Fibroblast of upper back skin (primary cell): ENCODE results near the gene GPR84.

Experiments
- DNase-seq: peaks from one replicate; pipeline ENCODE4 v3.0.0-alpha.2; 2013

GPR84 gene

DNA sequence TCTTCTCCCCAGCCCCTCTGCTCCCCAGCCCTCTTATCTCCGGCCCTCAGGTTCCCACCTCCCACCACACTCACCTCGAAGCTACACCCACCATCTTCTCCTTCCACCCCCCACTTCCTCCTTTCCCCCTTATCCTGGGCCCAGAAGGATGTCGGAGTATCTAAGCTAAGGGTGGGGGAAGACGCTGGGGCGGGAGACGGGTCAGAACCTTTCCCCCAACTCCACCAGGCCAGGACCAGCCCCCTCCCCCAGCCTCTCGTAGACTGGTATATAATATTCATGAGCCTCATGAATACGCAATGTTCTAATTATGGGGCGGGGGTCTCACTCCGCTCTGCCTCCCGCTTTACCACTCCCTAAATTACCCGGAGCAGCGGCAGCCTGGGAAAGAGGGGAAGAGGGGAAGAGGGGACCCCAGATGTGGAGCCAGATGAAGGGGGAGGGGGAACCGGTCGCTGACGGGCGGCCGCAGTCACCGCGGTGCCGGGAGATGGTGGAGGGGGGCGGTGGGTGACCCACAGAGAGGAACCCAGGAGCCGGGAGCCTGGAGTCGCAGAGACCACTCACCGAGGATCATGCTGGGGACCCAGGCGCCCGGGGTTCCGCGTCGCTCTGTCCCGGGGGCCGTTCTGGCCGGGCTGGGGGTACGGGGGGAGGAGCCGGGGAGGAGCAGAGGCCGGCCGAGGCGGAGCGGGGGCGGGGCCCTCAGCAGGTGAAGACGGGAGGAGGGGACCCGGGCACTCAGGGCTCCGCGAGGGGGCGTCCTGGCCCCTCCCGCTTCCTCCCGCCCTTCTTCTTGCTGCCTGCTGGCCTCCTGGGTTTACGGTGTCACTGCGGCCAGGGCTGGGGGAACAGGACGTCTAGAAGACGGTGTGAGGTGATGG, 26.6 kb upstream of the GPR84 start:
- no peak for DNase-seq

DNA sequence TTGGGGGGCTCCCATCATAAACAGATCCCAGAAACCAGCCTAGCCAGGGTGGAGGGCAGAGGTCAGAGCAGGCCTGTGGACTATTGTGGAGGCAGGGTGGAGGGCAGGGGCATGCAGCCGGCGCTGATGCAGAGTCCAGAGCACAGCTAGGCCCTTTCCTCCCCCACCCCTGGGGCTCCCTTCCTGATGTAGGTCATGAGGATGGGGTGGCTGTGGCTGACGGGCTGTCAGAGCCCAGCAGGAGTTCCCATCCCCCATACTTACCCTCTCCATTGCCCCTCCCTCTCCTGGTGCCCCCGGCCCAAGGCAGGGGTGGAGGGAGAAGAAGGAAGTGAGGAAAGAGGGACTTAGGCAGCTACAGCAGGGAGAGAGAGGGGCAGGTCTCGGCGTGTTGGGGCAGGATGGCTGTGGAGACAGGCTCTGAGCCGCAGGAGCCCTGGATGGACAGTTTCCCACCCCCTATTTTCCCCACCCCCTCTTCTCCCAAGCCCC, 25.9 kb upstream of the GPR84 start:
- no peak for DNase-seq

DNA sequence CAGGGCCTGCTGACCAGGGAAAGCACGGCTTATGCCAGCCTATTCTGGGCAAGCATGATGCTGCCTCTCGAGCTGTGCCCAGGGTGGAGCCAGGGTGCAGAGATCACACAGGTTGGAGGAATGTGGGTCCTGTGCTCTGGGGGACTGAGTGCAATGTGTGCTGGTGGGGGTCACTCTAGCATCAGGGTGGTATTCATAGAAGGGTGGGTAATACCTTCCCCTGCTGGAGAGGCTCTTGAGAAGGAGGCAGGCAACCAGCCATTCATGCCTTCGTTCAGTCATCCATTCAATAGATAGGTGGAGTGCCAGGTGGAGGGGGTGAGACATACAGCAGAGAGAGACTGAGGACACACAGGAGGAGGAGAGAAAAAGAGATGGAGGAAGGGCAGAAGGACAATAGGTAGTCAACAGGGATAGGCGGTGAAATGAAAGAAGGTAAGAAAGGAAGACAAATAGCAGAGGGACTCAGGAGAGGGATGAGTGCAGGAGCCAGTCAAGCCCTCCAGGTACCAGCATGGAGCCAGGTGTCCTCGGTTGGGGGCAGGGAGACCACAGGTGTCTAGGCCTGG, 25.4 kb upstream of the GPR84 start:
- DNase-seq: no peak

DNA sequence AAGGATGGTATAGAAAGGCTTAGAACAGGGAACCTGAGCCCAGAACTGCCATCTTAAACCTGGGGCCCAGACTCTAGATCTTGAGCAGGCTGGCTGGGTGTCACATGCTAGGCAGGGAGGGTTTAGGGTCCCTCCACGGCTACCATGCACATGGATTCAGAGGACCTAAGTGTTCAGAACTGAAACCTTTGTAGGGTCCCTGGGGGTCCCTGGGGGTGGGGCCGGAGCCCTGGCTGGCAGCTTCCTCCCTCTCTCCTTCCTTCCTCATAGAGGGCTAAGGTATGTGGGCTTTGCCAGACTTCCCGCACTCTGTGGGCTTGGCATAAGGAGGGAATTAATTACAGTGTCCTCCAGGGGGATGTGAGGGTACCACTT, 24.8 kb upstream of the GPR84 start:
- no peak for DNase-seq

DNA sequence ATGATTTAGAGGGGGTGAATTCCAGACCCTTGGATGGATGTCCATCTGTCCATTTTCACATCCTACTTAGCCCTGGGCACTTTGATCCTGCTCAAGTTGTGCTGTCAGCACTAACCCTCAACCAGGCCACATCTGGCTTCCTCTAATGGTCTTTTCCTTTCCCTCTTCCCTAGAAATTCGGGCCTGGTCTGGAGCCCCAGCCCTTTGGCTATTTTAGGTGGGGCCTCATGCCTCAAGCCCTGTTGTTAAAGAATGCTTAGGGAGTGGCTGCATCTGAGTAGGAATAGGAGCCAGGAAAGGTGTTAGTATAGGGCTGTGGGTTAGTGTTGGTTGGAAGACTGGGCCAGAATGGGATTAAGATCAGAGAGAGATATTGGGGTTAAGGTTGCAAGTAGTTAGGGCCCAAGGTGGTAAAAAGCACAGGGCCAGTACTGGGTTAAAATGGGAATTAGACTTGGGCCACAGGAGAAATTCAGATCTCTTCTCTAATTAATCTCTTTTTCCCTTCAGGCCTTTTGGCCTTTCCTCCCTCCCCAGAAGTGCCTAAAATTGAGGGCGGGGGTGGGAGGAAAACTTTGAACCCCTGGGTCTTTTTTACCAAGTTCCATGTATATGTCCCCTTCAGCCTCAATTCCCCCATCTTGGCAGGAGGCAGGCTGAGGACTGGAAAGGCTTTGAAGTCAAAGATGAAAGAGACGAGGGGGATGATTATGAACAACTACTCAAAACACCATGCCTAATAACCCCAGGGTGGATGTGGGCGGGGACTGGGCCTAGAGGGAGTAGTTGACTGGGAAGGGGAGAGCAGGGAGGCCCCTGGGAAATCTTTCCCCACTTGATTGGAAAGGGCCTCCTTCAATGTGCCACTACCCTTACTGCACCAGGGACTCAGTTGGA, 24.2 kb upstream of the GPR84 start:
- DNase-seq: no peak

DNA sequence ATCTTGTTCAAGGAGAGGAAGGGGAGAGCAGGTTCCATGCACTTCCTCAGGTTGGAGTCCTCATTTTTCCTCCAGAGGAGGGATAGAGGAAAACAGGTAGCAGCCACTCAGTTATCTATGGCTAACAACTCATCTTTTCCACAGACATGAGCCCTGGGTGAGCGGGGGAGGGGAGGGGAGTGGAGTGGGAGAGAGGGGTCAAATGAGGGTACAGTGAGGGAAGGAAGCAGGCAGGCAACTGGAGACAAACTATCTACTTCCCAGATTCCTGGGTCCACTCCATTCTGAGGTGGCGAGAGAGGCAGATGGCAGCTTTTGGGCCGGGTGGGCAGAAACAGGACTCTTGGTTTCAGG, 22.8 kb upstream of the GPR84 start:
- DNase-seq: no peak

DNA sequence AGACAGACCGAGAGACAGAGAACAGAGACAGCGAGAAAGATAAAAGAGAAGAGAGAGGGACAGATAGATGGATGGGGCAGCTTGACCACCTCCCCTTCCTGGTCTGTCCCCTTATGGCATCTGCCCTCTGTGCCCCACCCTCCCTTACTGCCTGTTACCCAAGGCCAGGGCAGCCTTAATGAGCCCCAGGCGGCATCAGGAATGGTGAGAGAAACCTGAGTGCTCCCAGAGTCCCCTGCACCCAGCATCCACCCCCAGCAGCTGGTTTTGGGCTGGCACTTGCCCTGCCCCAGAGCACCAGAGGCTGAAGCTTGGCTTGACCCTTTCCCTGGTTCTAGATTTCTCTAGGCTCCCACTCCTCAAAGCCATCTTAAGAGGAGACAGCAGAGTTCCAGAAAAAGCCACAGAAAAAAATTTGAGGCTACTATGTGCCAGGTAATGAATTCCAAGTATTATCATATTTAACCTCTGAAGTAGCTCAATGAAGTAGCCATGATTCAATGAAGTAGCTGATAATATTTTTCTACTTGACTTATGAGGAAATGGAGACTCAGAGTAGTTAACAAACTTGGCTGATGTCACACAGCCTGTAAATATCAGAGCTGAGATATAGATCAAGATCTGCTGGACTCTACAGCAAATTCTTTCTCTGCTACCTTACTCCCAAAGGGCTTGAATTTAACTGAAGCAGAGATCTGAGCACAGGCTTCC, 22.3 kb upstream of the GPR84 start:
- DNase-seq: no peak

DNA sequence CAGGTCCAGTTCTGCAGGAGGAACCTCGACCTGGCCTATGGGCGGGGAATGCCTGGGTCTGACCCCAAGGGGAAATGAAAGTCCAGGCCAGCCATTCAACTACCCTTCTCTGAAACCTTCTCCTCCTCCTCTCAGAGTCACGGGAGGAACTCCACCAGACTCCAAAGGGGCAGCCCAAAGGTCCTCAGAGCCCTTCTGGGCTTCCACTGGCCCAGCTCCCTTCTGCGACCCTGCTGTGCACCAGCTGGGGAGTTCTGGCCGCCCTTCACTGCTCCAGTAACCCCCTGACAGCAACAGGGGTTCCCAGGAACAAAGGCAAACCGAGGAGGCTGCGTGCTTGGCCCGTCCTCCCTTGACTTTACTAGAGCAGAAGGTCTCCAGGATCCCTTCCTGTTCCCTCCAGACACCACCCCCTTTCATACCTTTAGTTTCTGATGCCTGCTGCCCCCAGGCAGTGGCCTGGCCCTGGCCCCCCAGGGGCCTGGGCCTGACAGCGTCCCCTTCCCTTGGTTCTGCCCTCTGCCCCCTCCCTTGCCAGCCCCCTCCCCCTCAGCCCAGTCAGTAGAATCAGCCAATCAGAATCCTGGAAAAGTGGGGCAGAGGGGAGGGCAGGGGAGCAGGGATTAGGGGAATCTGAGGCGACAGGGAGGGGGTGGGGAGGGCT, 21.1 kb upstream of the GPR84 start:
- DNase-seq: no peak

DNA sequence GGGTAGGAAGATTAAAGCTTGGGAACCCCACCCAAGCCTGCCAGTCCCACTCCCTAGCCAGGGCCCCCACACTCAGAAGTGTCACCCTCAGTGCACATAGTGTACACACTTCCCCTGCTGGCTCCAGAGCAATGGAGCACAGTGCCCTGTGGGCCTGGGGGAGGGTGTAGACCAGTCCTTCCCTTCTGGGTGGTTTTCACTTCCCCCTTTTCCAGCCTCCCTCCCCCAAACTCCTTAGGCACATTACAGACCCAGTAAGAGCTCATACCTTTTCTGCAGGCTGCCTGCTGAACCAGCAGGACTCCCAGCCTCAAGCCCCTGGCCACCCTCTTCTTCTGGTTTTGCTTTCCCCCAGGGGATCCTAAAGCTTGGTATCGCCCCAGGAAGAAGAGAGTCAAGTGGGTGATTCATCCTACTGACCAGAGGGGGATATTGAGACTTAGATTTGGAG, 20.3 kb upstream of the GPR84 start, which contains the start of gene ZNF385A:
TSS of gene ZNF385A (minus strand) at position 143 of the 451 bp plus-strand sequence. CDS start 219 bp downstream, outside the sequence.
- DNase-seq: no peak

DNA sequence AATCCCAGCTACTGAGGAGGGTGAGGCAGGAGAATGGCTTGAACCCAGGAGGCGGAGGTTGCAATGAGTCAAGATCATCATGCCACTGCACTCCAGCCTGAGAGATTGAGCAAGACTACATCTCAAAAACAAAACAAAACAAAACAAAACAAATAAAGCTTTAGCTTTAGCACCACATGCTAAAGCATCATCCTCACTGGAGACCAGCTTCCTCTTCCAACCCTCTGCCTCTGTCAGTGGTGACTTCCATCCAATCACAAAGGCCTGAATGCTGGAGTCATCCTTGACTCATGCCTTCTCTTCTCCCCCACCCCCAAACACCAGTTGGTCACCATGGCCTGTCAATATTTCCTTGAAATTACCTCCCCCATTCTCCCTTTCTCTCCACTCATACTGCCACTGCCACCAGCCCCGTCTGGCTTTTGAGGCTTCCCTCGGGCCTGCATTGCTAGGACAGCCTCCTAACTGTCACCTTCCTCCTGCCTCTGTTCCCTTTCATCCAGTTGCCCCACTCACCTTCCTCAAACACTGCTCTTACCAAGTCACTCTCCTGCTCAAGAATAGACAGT, 18.8 kb upstream of the GPR84 start:
- DNase-seq: peak; percentile 86

DNA sequence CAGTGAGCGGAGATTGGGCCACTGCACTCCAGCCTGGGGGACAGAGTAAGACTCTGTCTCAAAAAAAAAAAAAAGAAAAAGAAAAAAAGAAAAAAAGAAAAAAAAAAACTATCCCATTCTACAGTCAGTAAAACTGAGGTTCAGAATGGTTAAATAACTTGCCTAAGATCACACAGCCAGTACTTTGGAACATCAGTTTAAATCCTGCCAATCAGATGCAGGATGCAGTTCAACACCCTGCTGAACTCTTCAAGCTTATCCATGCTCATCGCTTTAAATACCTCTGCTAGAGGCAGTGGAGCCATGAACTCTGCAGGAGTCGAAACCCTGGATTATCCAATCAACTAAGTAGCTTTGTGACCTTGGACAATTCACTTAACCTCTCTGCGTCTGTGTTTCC, 16.9 kb upstream of the GPR84 start:
- no peak for DNase-seq

DNA sequence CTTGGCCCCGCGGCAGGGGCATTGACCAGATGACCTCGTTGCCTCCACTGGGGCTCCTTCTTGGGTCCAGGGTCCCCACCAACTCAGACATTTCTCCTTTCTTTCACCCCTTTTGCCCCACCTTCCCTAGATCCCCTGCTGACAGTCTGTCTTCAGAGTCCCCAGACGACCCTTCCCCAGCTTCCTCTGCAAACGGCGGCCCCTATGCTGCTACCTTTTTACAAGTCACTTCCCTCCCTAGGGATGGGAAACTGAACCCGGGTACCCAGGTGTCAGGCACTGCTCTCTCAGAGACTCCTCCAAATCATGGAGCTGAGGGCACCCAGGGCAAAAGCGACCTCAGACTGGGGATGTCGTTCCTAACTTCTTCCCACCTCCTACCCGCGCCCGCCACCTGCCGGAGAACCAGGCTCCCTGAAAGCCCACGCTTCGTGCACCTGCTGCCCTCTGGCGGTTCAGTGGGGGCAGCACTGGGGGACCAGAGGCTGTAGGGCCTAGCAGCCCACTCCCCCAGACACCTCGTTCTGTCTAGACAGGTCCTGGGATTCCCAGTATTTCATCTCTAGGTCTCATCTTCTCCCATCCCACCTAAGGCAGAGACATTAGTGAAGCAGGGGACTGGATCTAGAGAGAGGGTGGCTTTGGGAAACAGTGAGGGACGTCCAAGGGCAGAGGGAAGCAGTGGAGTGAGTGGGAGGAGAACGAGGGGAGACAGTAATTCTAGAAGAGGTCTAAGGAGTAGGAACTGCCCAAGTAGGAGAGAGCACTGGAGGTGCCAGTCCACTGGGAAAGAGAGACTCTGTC, 15.3 kb upstream of the GPR84 start:
- DNase-seq: peak; percentile 82

DNA sequence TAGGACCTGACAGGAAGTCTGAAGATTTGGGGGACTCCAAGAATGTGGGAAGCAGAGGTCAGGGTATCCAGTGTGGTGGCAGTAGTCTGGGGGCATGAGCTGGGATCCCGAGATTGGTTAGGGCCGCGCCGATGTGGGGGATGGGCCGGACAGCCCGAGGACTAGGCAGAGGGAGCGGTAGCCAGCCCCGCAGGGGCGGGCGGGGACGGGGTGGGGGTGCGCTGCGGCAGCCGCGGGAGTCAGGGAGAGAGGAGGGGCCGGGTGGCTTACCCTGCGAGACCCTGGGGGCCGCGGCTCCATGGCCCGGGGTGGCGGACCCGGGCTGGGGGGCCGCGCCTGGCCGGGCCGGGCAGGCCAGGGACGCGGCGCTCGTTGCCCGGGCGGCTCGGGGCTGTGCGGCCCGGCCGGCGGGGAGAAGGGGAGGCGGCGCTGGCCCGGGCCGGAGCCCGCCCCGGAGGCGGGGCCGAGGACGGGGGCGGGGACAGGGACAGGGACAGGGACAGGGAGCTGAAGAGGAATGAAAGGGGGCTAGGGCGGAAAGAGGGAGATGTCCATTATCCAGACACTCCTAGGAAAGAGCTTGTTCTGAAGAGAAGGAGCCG, 14.6 kb upstream of the GPR84 start:
- DNase-seq: no peak

DNA sequence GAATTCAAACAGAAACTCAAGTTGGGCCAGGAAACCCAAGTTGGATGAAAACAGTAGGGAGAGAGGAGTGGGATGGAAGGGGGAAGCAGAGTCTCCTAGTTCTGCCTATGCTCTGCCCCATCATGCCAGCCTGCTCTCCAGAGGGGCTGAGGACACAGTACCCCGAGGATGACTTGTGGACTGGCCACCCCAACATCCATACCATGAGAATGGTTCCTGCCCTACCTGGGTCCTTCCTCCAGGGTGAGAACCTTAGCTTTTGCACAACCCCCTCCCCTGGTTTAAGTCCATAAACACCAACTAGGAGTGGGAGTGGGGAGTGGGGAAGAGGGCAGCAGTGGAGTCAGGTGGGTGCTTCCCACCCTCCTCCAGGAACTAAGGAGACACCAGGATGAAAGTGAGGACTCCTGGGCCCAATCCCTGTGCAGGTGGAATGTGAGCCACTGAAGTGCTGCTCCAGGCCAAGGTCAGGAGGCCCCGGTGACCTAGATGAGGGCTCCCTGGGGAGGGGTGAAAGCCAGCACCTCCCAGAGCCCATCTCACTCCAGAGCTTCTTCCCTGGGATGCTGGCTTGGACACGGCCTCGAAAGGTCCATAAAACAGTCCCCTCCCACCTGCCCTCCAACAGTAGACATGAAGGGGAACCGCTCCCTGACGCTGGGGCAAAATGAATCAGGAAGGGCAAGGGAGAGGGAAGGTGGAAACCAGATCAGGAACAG, 13.7 kb upstream of the GPR84 start:
- no peak for DNase-seq

DNA sequence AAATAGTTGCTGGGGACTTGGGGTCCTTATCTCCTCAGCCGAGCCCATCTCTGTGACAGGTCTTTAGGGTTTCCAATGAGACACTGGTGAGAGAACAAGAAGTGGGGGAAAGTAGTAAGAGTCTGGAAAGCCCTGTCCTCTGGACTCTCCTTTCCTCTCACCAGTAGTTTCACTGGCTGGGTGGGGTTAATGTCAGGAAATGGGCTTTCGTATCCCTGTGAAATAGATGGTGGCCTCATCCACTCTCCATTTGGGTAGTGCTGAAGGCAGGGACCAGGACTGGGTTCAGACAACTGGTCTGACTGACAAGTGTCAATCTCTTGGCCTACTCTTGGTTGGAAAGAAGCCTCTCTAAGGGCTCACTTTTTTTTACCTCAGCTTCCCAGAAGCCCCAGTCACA, 12.7 kb upstream of the GPR84 start:
- DNase-seq: no peak

DNA sequence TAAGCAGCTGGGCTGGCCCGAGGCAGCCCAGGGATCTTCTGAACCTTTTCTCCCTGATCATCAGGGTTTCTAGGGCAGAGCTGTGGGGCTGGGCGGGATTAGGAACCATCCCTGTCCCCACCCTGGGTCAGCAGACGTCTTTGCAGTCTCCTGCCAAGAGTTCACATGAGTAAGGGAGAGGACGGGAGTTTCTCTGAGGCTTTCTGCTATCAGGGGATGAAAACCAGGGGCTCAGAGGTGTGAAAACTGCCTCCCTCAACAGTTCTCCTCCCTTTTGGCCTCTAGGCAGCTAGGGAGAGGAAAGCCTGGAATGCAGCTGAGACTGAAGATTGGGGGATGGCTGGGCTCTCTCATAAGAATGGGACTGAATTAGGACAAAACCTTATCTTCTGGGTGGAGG, 12.3 kb upstream of the GPR84 start:
- DNase-seq: no peak

DNA sequence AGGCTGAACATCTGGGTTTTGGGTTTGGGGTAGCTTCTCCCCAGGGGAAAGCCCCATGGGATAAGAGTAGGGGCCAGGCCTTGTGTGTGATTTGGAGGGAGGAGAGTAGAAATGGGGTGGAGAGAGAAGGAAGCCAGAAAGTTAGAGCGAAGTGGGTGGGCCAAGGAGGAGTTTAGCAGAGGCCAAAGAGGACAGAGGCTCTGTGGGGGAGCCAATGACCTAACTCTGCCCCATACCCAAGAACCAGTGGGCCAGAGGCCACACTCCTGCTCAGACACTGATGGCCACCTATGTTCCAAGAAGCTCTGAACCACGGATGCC, 10.9 kb upstream of the GPR84 start:
- DNase-seq: no peak

DNA sequence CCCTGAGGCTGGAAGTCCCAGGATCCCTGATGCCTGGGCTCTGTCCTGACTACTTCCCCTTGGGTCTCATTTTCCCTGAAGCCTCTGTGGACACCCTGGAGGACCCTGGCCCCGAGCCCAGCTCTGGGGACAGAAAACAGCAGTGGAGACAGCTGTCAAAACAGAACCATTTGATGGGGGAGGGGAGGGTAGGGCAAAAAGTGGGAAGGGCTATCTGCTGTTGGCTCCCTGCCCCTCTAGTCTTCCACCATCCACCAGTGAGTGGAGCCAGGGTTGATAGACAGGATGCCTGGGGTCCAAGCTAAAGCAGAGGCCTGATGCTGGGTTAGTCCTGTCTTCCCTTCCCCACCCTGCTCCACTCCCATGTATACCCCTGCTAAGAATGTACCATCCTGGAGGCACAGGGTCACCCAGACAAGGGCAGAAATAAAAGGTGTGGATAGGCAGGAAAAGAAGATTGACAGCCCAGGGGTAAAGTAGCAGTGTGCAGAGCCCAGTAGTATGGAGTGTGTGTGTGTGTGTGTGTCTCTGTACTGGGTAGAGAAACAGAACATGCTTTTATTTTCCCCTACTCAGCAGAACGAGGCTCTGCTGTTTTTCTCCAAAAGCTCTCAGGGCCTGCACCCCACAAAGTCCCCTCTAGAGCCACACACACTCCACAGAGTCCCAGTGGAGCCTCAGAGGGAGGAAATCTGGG, 10.4 kb upstream of the GPR84 start:
- DNase-seq: no peak
